HUDEP-2 (cell line): ENCODE measurements around the gene TBC1D3B.
A peak's percentile ranks its signal among the peaks of the same experiment; 100 is the strongest.
"Not testable (repeated sequence)": the region's sequence is repeated elsewhere in the genome, so short reads cannot be mapped to it uniquely, and the experiment has no call there.

Experiments used
- DNase-seq, 76 experiments: peaks; one replicate each; lab custom pipeline; 2025; ENCODE audit not compliant: unreplicated experiment in 76 of 76; lab: John Stamatoyannopoulos, UW

TBC1D3B gene

GRCh38 chr17:36201506-36201905, 25.1 kb upstream of the TBC1D3B start:
- DNase-seq: not testable (repeated sequence)

GRCh38 chr17:36201102-36201501, 24.7 kb upstream of the TBC1D3B start:
- not testable (repeated sequence) for DNase-seq

- DNase-seq: peak in 10 of 76 experiments; percentile 15 to 72 (median 36)
Measured at GRCh38 chr17:36198831-36199465, 22.5 kb upstream of the TBC1D3B start.

GRCh38 chr17:36197387-36197703, 20.9 kb upstream of the TBC1D3B start:
- DNase-seq: no peak

- DNase-seq: no peak
Measured at GRCh38 chr17:36196131-36196486, 19.7 kb upstream of the TBC1D3B start.

- DNase-seq: no peak
Measured at GRCh38 chr17:36195434-36196130, 19.1 kb upstream of the TBC1D3B start.

GRCh38 chr17:36194832-36195433, 18.5 kb upstream of the TBC1D3B start:
- DNase-seq: not testable (repeated sequence)

- not testable (repeated sequence) for DNase-seq
Measured at GRCh38 chr17:36194147-36194831, 17.9 kb upstream of the TBC1D3B start.

- no peak for DNase-seq
Measured at GRCh38 chr17:36193216-36193775, 16.9 kb upstream of the TBC1D3B start.

- not testable (repeated sequence) for DNase-seq
Measured at GRCh38 chr17:36190549-36191330, 14.3 kb upstream of the TBC1D3B start.

GRCh38 chr17:36189993-36190392, 13.6 kb upstream of the TBC1D3B start:
- not testable (repeated sequence) for DNase-seq

GRCh38 chr17:36188891-36189306, 12.5 kb upstream of the TBC1D3B start:
- no peak for DNase-seq

- not testable (repeated sequence) for DNase-seq
Measured at GRCh38 chr17:36187943-36188665, 11.7 kb upstream of the TBC1D3B start.

- not testable (repeated sequence) for DNase-seq
Measured at GRCh38 chr17:36186810-36187763, 10.7 kb upstream of the TBC1D3B start.

GRCh38 chr17:36185416-36185815, 9.0 kb upstream of the TBC1D3B start:
- no peak for DNase-seq

- DNase-seq: no peak
Measured at GRCh38 chr17:36184023-36184765, 7.8 kb upstream of the TBC1D3B start.

GRCh38 chr17:36183001-36183971, 6.8 kb upstream of the TBC1D3B start:
- DNase-seq: peak in 44 of 76 experiments; percentile 19 to 78 (median 45)
